Transverse colon (tissue), 4 donors: Measurements from ENCODE around the gene BEND7. TPM values are rescaled to one million over a fixed set of nuclear protein-coding genes. Genes with fewer than 3 reads are reported as not detected.

Experiments used
- DNase-seq: peaks from one replicate; pipeline ENCODE4 v3.0.0-alpha.2; 2019
- H3K27ac ChIP-seq, 4 donors: fragments of 200-600 bp; sonication (generic); 2 replicates each; pipeline ENCODE4 v1.5.1; 2016 to 2018; ENCODE audit warnings: inconsistent platforms in 4 of 4
- H3K27me3 ChIP-seq: fragments of 200-600 bp; sonication (generic); 2 replicates; pipeline ENCODE4 v1.5.1; 2017; ENCODE audit warnings: inconsistent platforms
- H3K36me3 ChIP-seq, 4 donors: fragments of 200-600 bp; sonication (generic); 2 replicates each; pipeline ENCODE4 v1.5.1; 2017 to 2019; ENCODE audit warnings: inconsistent platforms in 4 of 4
- H3K4me1 ChIP-seq, 4 donors: fragments of 200-600 bp; sonication (generic); 2 replicates each; pipeline ENCODE4 v1.5.1; 2017 to 2020; ENCODE audit warnings: inconsistent platforms in 4 of 4
- H3K4me3 ChIP-seq, 4 donors: fragments of 200-600 bp; sonication (generic); 1 replicate in 1 of 4; 2 replicates in 3 of 4; pipeline versions ENCODE4 v1.5.1 to v1.6.1; 2017 to 2019; ENCODE audit warnings: inconsistent platforms in 4 of 4
- H3K9me3 ChIP-seq, 2 donors: fragments of 200-600 bp; sonication (generic); 2 replicates each; pipeline ENCODE4 v1.5.1; 2017 to 2019; ENCODE audit warnings: inconsistent platforms in 2 of 2
- CTCF ChIP-seq, 5 experiments: fragments of 200-600 bp in 3 of 5; fragments of 450-650 bp in 2 of 5; sonication (generic) in 3 of 5; IDR thresholded peaks; 1 replicate in 2 of 5; 2 replicates in 3 of 5; pipeline ENCODE4 v1.5.1; 2016 to 2017; ENCODE audit warnings: antibody characterized with exemption in 5 of 5, inconsistent platforms in 3 of 5, mild to moderate bottlenecking in 2 of 5, moderate library complexity in 1 of 5
- EP300 ChIP-seq: sonication (generic); formaldehyde crosslinking; IDR thresholded peaks from one replicate; pipeline ENCODE4 v1.6.1; 2017; ENCODE audit warnings: antibody characterized with exemption, low read depth
- POLR2A ChIP-seq: fragments of 450-650 bp; IDR thresholded peaks from one replicate; pipeline ENCODE4 v1.6.1; 2016; ENCODE audit warnings: antibody characterized with exemption, mild to moderate bottlenecking, moderate library complexity
- POLR2AphosphoS5 ChIP-seq, 3 donors: sonication (generic); formaldehyde crosslinking; IDR thresholded peaks; one replicate each; pipeline ENCODE4 v1.6.1; 2016; ENCODE audit warnings: antibody characterized with exemption in 3 of 3
- WGBS, 2 donors: methylation state at CpG; one replicate each; pipeline ENCODE4 v1.1.5; 2018; ENCODE audit warnings: low coverage in 1 of 2; 5-methylcytosine and 5-hydroxymethylcytosine counted together
- in situ Hi-C, 4 donors: fragments of 200-750 bp; cut with MboI; loops; one replicate each; pipeline versions ENCODE4 v1.15.0 to v1.15.1; 2017; ENCODE audit warnings: low sequenced_read_pairs in 3 of 4, low pct_ligation_motif_present in 1 of 4, low pct_unique_long_range_greater_than_20kb in 1 of 4
- intact Hi-C: fragments of 100-400 bp; cut with DNase I; formaldehyde crosslinking; loops from one replicate; pipeline ENCODE4 v1.15.1; 2023; ENCODE audit warnings: low total_unique reads
- total RNA-seq, 4 donors: library from RNA; depleted of rRNA; stranded (reverse); fragments of >200 nt; gene quantifications; one replicate each; pipeline ENCODE4 v1.1.0, GENCODE V29; 2016

BEND7 gene
- total RNA-seq, 4 donors from 2014 or later, result 16.1 to 41.4 (median 31.0) TPM

- H3K36me3 ChIP-seq, result no peaks in the 10 kb centered on the region
- TF ChIP-seq EP300, result no peak
- TF ChIP-seq POLR2AphosphoS5 (IDR thresholded peaks at IDR 0.05), result no peak
- no peak for TF ChIP-seq POLR2A
- TF ChIP-seq CTCF (IDR thresholded peaks at IDR 0.05), result no peak
- WGBS, 2 donors, result 69% methylated on average over 2 of the region's 2 CpGs; no CpG with 5 or more reads in 1 of the 2 donors
- no peak overlapping the region for H3K4me3 ChIP-seq
- no peaks in the 10 kb centered on the region for H3K27me3 ChIP-seq
- H3K9me3 ChIP-seq, result no peaks in the 10 kb centered on the region
- in situ Hi-C loops, result no loop called here
- no peak for DNase-seq
- H3K4me1 ChIP-seq, result peaks cover 0 to 7% (median 0%) of the 10 kb centered on the region in 4 donors
- intact Hi-C loops, result no loop called here
- H3K27ac ChIP-seq, result no peak overlapping the region
Measured at GRCh38 chr10:13416760-13417159, 112.1 kb downstream of the BEND7 start.

GRCh38 chr10:13414855-13415254 lies 114.0 kb downstream of the BEND7 start:
- peak in 2 of 5 experiments; percentile 17 to 28 for TF ChIP-seq CTCF (IDR thresholded peaks at IDR 0.05)
- no peak for TF ChIP-seq EP300
- intact Hi-C loops (no loop called here), in situ Hi-C loops (no loop called here)
- no peaks in the 10 kb centered on the region for H3K9me3 ChIP-seq
- peak; percentile 39 for DNase-seq
- H3K27ac ChIP-seq, result peak overlapping the region in 1 of 4 donors; percentile 10
- 42% methylated on average over 2 of the region's 2 CpGs; no CpG with 5 or more reads in 1 of the 2 donors for WGBS, 2 donors
- peaks cover 0 to 7% (median 0%) of the 10 kb centered on the region in 4 donors for H3K4me1 ChIP-seq
- H3K27me3 ChIP-seq, result no peaks in the 10 kb centered on the region
- H3K36me3 ChIP-seq, result no peaks in the 10 kb centered on the region
- H3K4me3 ChIP-seq, result no peak overlapping the region

- Histone ChIP-seq H3K9me3 (no peaks in the 10 kb centered on the region), H3K27me3 (no peaks in the 10 kb centered on the region), H3K36me3 (no peaks in the 10 kb centered on the region), H3K4me1 (peaks cover 0 to 7% (median 0%) of the 10 kb centered on the region in 4 donors), H3K27ac (no peak overlapping the region), H3K4me3 (no peak overlapping the region)
- in situ Hi-C loops, result no loop called here
- no peak for DNase-seq
- intact Hi-C loops, result no loop called here
- TF ChIP-seq POLR2A (no peak), EP300 (no peak), CTCF (IDR thresholded peaks at IDR 0.05) (no peak), POLR2AphosphoS5 (IDR thresholded peaks at IDR 0.05) (no peak)
- WGBS, 2 donors, result 86 to 100% methylated on average over 1 of the region's 1 CpG
Measured at GRCh38 chr10:13414137-13414536, 114.7 kb downstream of the BEND7 start.

- peaks cover 0 to 7% (median 0%) of the 10 kb centered on the region in 4 donors for H3K4me1 ChIP-seq
- no peak overlapping the region for H3K27ac ChIP-seq
- WGBS, 2 donors, result 79 to 94% methylated on average over 2 to 3 of the region's 3 CpGs
- no peak for DNase-seq
- H3K36me3 ChIP-seq, result no peaks in the 10 kb centered on the region
- no peak for TF ChIP-seq POLR2A
- no peak overlapping the region for H3K4me3 ChIP-seq
- no peaks in the 10 kb centered on the region for H3K9me3 ChIP-seq
- intact Hi-C loops, result no loop called here
- H3K27me3 ChIP-seq, result no peaks in the 10 kb centered on the region
- in situ Hi-C loops, result no loop called here
Measured at GRCh38 chr10:13412894-13413293, 115.9 kb downstream of the BEND7 start.

- Histone ChIP-seq H3K36me3 (no peaks in the 10 kb centered on the region), H3K4me1 (peaks cover 0 to 10% (median 0%) of the 10 kb centered on the region in 4 donors), H3K9me3 (no peaks in the 10 kb centered on the region), H3K4me3 (no peak overlapping the region), H3K27me3 (no peaks in the 10 kb centered on the region), H3K27ac (no peak overlapping the region)
- intact Hi-C loops (no loop called here), in situ Hi-C loops (no loop called here)
- WGBS, 2 donors, result 41 to 57% methylated on average over 1 to 5 of the region's 5 CpGs
- no peak for DNase-seq
- TF ChIP-seq CTCF (IDR thresholded peaks at IDR 0.05), result no peak
- no peak for TF ChIP-seq POLR2A
- TF ChIP-seq POLR2AphosphoS5 (IDR thresholded peaks at IDR 0.05), result no peak
- no peak for TF ChIP-seq EP300
Measured at GRCh38 chr10:13404791-13405190, 124.0 kb downstream of the BEND7 start.
